H9 (cell line): ENCODE results near the gene WDR83. TPM values are rescaled to one million over a fixed set of nuclear protein-coding genes. Genes with fewer than 3 reads are reported as not detected.

Experiments
- DNase-seq: peaks from one replicate; pipeline ENCODE4 v3.0.0-alpha.2; 2017
- H2AFZ ChIP-seq: one replicate; pipeline ENCODE4 v1.6.1; 2013; ENCODE audit warnings: mild to moderate bottlenecking, low read length, control low read depth, moderate library complexity
- H2AK5ac ChIP-seq: 2 replicates; pipeline ENCODE4 v1.6.1; 2013; ENCODE audit warnings: low read length, control low read depth, mixed read lengths; ENCODE audit not compliant: insufficient read length
- H2BK120ac ChIP-seq: one replicate; pipeline ENCODE4 v1.6.1; 2013; ENCODE audit warnings: low read depth, mild to moderate bottlenecking, low read length, control low read depth, inconsistent platforms; ENCODE audit not compliant: poor library complexity, severe bottlenecking
- H2BK12ac ChIP-seq: 2 replicates; pipeline ENCODE4 v1.6.1; 2013; ENCODE audit warnings: low read length, control low read depth, mixed read lengths, low read depth; ENCODE audit not compliant: insufficient read length
- H2BK15ac ChIP-seq: 2 replicates; pipeline ENCODE4 v1.6.1; 2013; ENCODE audit warnings: low read depth, low read length, control low read depth
- H2BK20ac ChIP-seq: one replicate; pipeline ENCODE4 v1.6.1; 2013; ENCODE audit warnings: low read depth, mild to moderate bottlenecking, low read length, control low read depth, inconsistent platforms; ENCODE audit not compliant: poor library complexity, severe bottlenecking
- H2BK5ac ChIP-seq: 2 replicates; pipeline ENCODE4 v1.6.1; 2013; ENCODE audit warnings: low read length, control low read depth, mixed read lengths; ENCODE audit not compliant: insufficient read length
- H3K14ac ChIP-seq: 2 replicates; pipeline ENCODE4 v1.6.1; 2013; ENCODE audit warnings: low read length, control low read depth; ENCODE audit not compliant: insufficient read depth
- H3K18ac ChIP-seq: 2 replicates; pipeline ENCODE4 v1.6.1; 2013; ENCODE audit warnings: low read depth, mild to moderate bottlenecking, mixed read lengths, low read length, control low read depth; ENCODE audit not compliant: insufficient read length
- H3K23ac ChIP-seq: 2 replicates; pipeline ENCODE4 v1.6.1; 2013; ENCODE audit warnings: low read length, control low read depth, mixed read lengths, low read depth; ENCODE audit not compliant: insufficient read length
- H3K23me2 ChIP-seq: 2 replicates; pipeline ENCODE4 v1.6.1; 2013; ENCODE audit warnings: low read depth, mild to moderate bottlenecking, mixed read lengths, low read length, control low read depth; ENCODE audit not compliant: insufficient read length, poor library complexity, severe bottlenecking
- H3K27ac ChIP-seq: 2 replicates; pipeline ENCODE4 v1.5.1; 2013; ENCODE audit warnings: low read length, control low read depth, mixed read lengths, low read depth; ENCODE audit not compliant: insufficient read length
- H3K27me3 ChIP-seq: 2 replicates; pipeline ENCODE4 v1.6.1; 2013; ENCODE audit warnings: low read length, control low read depth, inconsistent platforms; ENCODE audit not compliant: insufficient read depth
- H3K4ac ChIP-seq: 2 replicates; pipeline ENCODE4 v1.6.1; 2013; ENCODE audit warnings: low read depth, mild to moderate bottlenecking, control low read depth, inconsistent platforms, low read length, moderate library complexity
- H3K4me1 ChIP-seq: 2 replicates; pipeline ENCODE4 v1.6.1; 2013; ENCODE audit warnings: low read length, control low read depth, inconsistent platforms; ENCODE audit not compliant: insufficient read depth
- H3K4me2 ChIP-seq: 2 replicates; pipeline ENCODE4 v1.6.1; 2013; ENCODE audit warnings: low read length, control low read depth, mixed read lengths; ENCODE audit not compliant: insufficient read length, insufficient read depth
- H3K56ac ChIP-seq: 2 replicates; pipeline ENCODE4 v1.6.1; 2013; ENCODE audit warnings: low read depth, mild to moderate bottlenecking, mixed read lengths, low read length, control low read depth; ENCODE audit not compliant: insufficient read length
- H3K79me1 ChIP-seq: 2 replicates; pipeline ENCODE4 v1.6.1; 2013; ENCODE audit warnings: low read depth, mild to moderate bottlenecking, moderate library complexity, low read length, control low read depth, inconsistent platforms; ENCODE audit not compliant: insufficient read depth, poor library complexity, severe bottlenecking
- H3K79me2 ChIP-seq: 2 replicates; pipeline ENCODE4 v1.6.1; 2013; ENCODE audit warnings: low read length, control low read depth, inconsistent platforms; ENCODE audit not compliant: insufficient read depth
- H3K9ac ChIP-seq: 2 replicates; pipeline ENCODE4 v1.6.1; 2013; ENCODE audit warnings: low read length, control low read depth, mixed read lengths; ENCODE audit not compliant: insufficient read length; ENCODE audit errors: extremely low read depth
- H3K9me3 ChIP-seq: one replicate; pipeline ENCODE4 v1.6.1; 2013; ENCODE audit warnings: low read depth, low read length, inconsistent platforms; ENCODE audit not compliant: control insufficient read depth
- H3T11ph ChIP-seq: one replicate; pipeline ENCODE4 v1.6.1; 2013; ENCODE audit warnings: mild to moderate bottlenecking, low read length, control low read depth, inconsistent platforms
- H4K20me1 ChIP-seq: one replicate; pipeline ENCODE4 v1.6.1; 2013; ENCODE audit not compliant: control insufficient read depth, insufficient read length, insufficient read depth
- H4K5ac ChIP-seq: 2 replicates; pipeline ENCODE4 v1.6.1; 2013; ENCODE audit warnings: low read depth, mild to moderate bottlenecking, mixed read lengths, low read length, control low read depth; ENCODE audit not compliant: insufficient read length
- H4K8ac ChIP-seq: replicated peaks from 2 replicates; pipeline ENCODE4 v1.6.1; 2013; ENCODE audit warnings: low read length, control low read depth, mixed read lengths, low read depth; ENCODE audit not compliant: insufficient read length
- H4K91ac ChIP-seq: 2 replicates; pipeline ENCODE4 v1.6.1; 2013; ENCODE audit warnings: low read depth, mild to moderate bottlenecking, moderate library complexity, mixed read lengths, low read length, control low read depth; ENCODE audit not compliant: insufficient read length
- H3K27ac Mint-ChIP-seq, 3 experiments: 2 replicates in 2 of 3; 3 replicates in 1 of 3; pipeline ENCODE4 v1.8.0; 2020 to 2021; ENCODE audit warnings: mixed read lengths in 3 of 3, mild to moderate bottlenecking in 1 of 3, moderate library complexity in 1 of 3
- H3K27me3 Mint-ChIP-seq: 2 replicates; pipeline ENCODE4 v1.8.0; 2021; ENCODE audit warnings: low read depth, mild to moderate bottlenecking, moderate library complexity, mixed read lengths
- H3K36me3 Mint-ChIP-seq, 3 experiments: 2 replicates in 2 of 3; 3 replicates in 1 of 3; pipeline ENCODE4 v1.8.0; 2020 to 2021; ENCODE audit warnings: low read depth in 3 of 3, mixed read lengths in 3 of 3; ENCODE audit not compliant: insufficient read depth in 1 of 3
- H3K4me1 Mint-ChIP-seq, 2 experiments: 2 replicates each; pipeline ENCODE4 v1.8.0; 2020; ENCODE audit warnings: mixed read lengths in 2 of 2
- H3K4me3 Mint-ChIP-seq, 2 experiments: 2 replicates in 1 of 2; 3 replicates in 1 of 2; pipeline ENCODE4 v1.8.0; 2020 to 2021; ENCODE audit warnings: mild to moderate bottlenecking in 2 of 2, mixed read lengths in 2 of 2, moderate library complexity in 1 of 2
- H3K9me3 Mint-ChIP-seq, 2 experiments: 2 replicates in 1 of 2; 3 replicates in 1 of 2; pipeline ENCODE4 v1.8.0; 2020; ENCODE audit warnings: mild to moderate bottlenecking in 2 of 2, mixed read lengths in 2 of 2, moderate library complexity in 1 of 2
- WGBS: extraction: QIAGEN DNeasy Blood & Tissue Kit; methylation state at CpG from one replicate; pipeline ENCODE4 v1.1.7; 2013; ENCODE audit warnings: missing lambda C conversion rate, low lambda C conversion rate, mixed read lengths; ENCODE audit not compliant: insufficient read length; ENCODE audit errors: extremely low coverage; 5-methylcytosine and 5-hydroxymethylcytosine counted together
- total RNA-seq: library from RNA; stranded (reverse); gene quantifications from 2 replicates; pipeline ENCODE4 v1.2.1, GENCODE V29; 2021
- TF ChIP-seq, protein P1 (sequence below): fragments of 200-600 bp; sonication (generic); conservative IDR thresholded peaks from 3 replicates; pipeline ENCODE4 v1.8.0; 2021; ENCODE audit warnings: antibody characterized with exemption, mild to moderate bottlenecking

WDR83 gene
- total RNA-seq, 1 experiment from 2014 or later = 21.0 TPM

- Mint-ChIP-seq H3K4me3 (no peak overlapping the region; a peak in 1 of 5 replicates), H3K27me3 (no peaks in the 10 kb centered on the region; the same call in 1 of the 2 replicates), H3K27ac (no peak overlapping the region), H3K4me1 (no peaks in the 10 kb centered on the region), H3K36me3 (no peaks in the 10 kb centered on the region; a peak in 1 of 7 replicates), H3K9me3 (no peaks in the 10 kb centered on the region)
- H4K8ac ChIP-seq = no peak overlapping the region
- no peak overlapping the region for H2BK15ac ChIP-seq
- no peak overlapping the region for H2BK5ac ChIP-seq
- H2AFZ ChIP-seq = no peak overlapping the region
- H4K91ac ChIP-seq = no peak overlapping the region
- no peak overlapping the region for H2BK20ac ChIP-seq
- no peak overlapping the region for H3K14ac ChIP-seq
- no peak overlapping the region for H3T11ph ChIP-seq
- no peaks in the 10 kb centered on the region for H3K27me3 ChIP-seq
- H3K9me3 ChIP-seq = no peaks in the 10 kb centered on the region
- TF ChIP-seq, protein P1, sequence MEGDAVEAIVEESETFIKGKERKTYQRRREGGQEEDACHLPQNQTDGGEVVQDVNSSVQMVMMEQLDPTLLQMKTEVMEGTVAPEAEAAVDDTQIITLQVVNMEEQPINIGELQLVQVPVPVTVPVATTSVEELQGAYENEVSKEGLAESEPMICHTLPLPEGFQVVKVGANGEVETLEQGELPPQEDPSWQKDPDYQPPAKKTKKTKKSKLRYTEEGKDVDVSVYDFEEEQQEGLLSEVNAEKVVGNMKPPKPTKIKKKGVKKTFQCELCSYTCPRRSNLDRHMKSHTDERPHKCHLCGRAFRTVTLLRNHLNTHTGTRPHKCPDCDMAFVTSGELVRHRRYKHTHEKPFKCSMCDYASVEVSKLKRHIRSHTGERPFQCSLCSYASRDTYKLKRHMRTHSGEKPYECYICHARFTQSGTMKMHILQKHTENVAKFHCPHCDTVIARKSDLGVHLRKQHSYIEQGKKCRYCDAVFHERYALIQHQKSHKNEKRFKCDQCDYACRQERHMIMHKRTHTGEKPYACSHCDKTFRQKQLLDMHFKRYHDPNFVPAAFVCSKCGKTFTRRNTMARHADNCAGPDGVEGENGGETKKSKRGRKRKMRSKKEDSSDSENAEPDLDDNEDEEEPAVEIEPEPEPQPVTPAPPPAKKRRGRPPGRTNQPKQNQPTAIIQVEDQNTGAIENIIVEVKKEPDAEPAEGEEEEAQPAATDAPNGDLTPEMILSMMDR = no peak
- no peak overlapping the region for H3K9ac ChIP-seq
- H3K79me2 ChIP-seq = no peaks in the 10 kb centered on the region
- no CpG with 5 or more reads among the region's 26 CpGs for WGBS
- H4K20me1 ChIP-seq = no peaks in the 10 kb centered on the region
- no peaks in the 10 kb centered on the region for H3K79me1 ChIP-seq
- no peak for DNase-seq
- no peak overlapping the region for H3K27ac ChIP-seq
- H2BK120ac ChIP-seq = no peak overlapping the region
- no peaks in the 10 kb centered on the region for H3K4me1 ChIP-seq
- H3K4ac ChIP-seq = no peak overlapping the region
- no peaks in the 10 kb centered on the region for H3K23me2 ChIP-seq
- H3K23ac ChIP-seq = no peak overlapping the region
- H3K56ac ChIP-seq = no peak overlapping the region
- no peak overlapping the region for H4K5ac ChIP-seq
- no peak overlapping the region for H2AK5ac ChIP-seq
- no peak overlapping the region for H2BK12ac ChIP-seq
- no peak overlapping the region for H3K18ac ChIP-seq
- no peak overlapping the region for H3K4me2 ChIP-seq
These were observed 23.1 kb downstream of the WDR83 start for GRCh38 chr19:12689581-12690216.
